Loucy (cell line): ENCODE data around the gene ZNF76.

Source experiments
- CTCF ChIP-seq: fragments of 200-600 bp; sonication (generic); conservative IDR thresholded peaks from 2 replicates; pipeline ENCODE4 v1.5.1; 2014; ENCODE audit warnings: mild to moderate bottlenecking, antibody characterized with exemption, low read length
- EZH2phosphoT487 ChIP-seq: fragments of 200-600 bp; IDR thresholded peaks from 2 replicates; pipeline ENCODE4 v1.6.1; 2018; ENCODE audit warnings: antibody characterized with exemption, mild to moderate bottlenecking, moderate library complexity, borderline replicate concordance

GRCh38 chr6:35343835-35344550, 84.5 kb downstream of the ZNF76 start:
- TF ChIP-seq CTCF (no peak), EZH2phosphoT487 (no peak)
